GM04504 (cell line): ENCODE results near the gene MTERF4.

Source experiments
- DNase-seq: peaks from one replicate; pipeline ENCODE4 v3.0.0-alpha.2; 2012; ENCODE audit warnings: low read depth

Gene MTERF4

DNA sequence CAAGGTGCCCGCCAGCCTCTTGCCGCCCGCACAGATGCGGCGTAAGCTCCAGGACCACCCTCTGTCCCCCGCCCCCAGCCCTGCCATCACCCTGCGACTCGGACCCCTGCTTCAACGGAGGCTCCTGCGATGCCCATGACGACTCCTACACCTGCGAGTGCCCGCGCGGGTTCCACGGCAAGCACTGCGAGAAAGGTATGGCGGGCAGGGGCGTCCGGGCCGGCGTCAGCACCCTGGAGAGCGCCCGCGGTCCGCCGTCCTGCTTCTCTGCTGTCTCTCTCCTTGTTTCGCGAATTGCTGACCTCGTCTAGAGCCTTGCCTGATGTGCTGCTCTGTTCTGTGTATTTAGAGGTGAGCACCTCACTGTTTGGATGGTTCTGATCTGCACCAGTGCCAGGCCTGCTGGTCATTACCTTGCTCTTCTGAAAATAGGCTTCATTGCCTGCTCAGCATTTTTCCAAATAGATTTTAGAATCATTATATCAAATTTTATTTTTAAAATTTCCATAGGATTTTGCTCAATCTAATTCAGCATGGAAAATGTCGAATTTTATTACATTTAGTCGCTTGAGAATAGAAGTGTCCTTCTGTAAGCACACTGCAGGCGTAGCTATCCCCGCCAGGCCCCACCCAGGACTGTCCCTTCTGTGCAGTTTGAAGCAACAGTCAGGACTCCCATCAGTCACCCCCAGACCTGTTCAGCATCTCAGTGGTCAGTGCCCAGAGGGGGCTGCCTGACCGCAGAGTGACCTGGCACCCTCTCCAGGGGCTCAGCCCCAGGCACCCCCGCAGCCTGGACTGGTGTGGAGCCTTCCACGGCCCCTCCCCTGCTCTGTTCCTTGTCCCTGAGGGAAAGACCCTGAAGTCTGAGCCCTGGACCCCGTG lies 52.1 kb downstream of the MTERF4 start:
- DNase-seq: no peak

DNA sequence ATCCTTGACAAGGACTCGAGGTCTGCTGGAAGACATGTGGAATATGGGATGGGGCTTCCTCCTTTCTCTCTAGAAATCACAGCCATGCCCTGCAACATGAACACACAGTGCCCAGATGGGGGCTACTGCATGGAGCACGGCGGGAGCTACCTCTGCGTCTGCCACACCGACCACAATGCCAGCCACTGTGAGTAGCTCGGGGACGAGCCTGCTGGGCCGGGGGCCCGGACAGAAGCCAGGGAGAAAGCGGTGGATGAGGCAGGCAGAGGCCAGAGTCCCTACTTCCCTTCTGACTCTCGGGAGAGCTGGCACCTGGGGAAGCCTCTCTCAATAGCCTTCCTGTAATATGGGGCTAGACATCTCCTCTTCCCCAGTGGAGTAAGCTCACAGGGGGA lies 53.1 kb downstream of the MTERF4 start:
- DNase-seq: no peak

DNA sequence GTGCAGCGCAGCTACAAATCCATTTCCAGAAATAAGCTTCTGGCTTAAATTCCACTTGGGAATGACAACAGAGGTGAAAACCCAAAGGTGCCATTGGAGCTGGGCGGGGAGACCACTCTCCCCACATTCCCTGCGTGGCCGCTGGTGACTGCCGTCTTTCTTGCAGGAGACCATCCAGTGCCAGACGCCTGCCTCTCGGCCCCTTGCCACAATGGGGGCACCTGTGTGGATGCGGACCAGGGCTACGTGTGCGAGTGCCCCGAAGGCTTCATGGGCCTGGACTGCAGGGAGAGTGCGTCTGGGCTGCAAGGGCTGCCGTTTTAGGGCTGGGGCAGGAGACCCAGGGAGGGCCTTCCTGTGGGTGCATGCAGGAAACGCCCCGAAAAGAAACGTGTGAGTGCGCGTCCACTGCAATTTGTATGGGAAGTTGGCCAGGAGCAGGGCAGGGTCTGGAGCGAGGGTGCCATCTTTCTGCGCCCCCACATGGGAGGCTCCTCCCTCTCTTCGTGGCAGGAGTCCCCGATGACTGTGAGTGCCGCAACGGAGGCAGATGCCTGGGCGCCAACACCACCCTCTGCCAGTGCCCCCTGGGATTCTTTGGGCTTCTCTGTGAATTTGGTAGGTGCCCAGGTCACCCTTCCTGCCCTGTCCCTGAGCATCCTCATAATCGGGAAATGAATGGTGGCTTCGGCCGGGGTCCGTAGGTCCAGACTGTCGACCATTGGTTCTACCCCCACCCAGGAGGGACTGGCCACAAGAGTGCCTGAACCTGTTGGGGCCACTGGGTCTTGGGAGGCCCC lies 53.7 kb downstream of the MTERF4 start:
- DNase-seq: no peak

DNA sequence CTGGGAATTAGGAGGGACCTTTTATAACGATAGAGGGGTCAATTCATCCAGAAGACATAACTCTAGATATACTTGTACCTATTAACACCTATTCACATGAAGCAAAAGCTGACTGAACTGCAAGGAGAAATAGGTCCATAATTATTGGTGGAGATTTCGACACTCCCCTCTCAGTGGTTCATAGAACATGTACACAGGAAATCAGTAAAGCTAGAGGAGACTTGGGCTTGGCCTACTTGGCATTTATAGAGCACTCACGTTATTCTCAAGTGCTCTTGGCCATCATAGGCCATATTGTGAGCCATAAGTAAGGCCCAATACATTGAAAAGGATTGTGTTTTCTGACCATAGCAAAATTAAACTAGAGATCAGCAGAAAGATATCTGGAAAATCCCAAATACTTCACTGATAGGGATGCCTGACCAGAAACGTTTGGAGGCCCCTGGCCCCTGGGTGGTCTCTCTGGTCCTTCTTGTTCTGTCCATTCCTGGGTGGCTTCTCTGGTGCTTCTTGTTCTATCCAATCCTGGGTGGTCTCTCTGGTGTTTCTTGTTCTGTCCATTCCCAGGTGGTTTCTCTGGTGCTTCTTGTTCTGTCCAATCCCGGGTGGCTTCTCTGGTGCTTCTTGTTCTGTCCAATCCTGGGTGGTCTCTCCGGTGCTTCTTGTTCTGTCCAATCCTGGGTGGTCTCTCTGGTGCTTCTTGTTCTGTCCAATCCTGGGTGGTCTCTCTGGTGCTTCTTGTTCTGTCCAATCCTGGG lies 54.7 kb downstream of the MTERF4 start:
- no peak for DNase-seq
